ENCODE results near the gene CA4. TPM values are rescaled to one million over a fixed set of nuclear protein-coding genes. Genes with fewer than 3 reads are reported as not detected.

The CA4 gene
- polyA plus RNA-seq, 2 of the 4 experiments (the other 2 are of a cell fraction), result 0.06 TPM; not detected in 1

DNA sequence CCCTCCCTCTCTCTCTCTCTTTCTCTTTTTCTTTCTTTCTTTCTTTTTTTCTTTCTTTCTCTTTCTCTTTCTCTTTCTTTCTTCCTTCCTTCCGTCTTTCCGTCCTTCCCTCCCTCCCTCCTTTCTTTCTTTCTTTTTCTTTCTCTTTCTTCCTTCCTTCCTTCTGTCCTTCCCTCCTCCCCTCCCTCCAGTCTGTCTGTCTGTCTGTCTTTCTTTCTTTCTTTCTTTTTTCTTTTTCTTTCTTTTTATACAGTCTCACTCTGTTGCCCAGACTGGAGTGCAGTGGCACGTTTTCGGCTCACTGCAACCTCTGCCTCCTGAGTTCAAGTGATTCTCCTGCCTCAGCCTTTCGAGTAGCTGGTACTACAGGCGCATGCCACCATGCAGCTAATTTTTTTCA lies 14.4 kb downstream of the CA4 start:
- POLR2A ChIA-PET, result no interaction called here
- no peak for FAIRE-seq
- ATAC-seq, result no peak
- Histone ChIP-seq H3K27ac (no peak overlapping the region), H3K4me2 (no peak overlapping the region), H3K9me3 (no peaks in the 10 kb centered on the region), H3K4me1 (peaks cover 32% of the 10 kb centered on the region), H3K4me3 (no peak overlapping the region)
- CTCF ChIA-PET, result interaction anchor here (1.0 kb wide), 1 partner anchor 69 kb away, joined by 3 read pairs; no protein-coding TSS in a partner anchor
- DNase-seq (ENCODE audit: low read depth in 1 of 2, low spot score in 1 of 2), result no peak
- no peak for TF ChIP-seq FOSB (CRISPR knock-in tag; IDR thresholded peaks at IDR 0.05)
- no peak for TF ChIP-seq RARB (CRISPR knock-in tag; IDR thresholded peaks at IDR 0.05)
- no peak for TF ChIP-seq JUNB (IDR thresholded peaks at IDR 0.05)
- TF ChIP-seq ESRRA (IDR thresholded peaks at IDR 0.05; ENCODE audit: borderline replicate concordance, low read length), result no peak
- no peak for TF ChIP-seq RNF2 (IDR thresholded peaks at IDR 0.05; ENCODE audit: borderline replicate concordance, low read depth)
- no peak for TF ChIP-seq CHD4 (IDR thresholded peaks at IDR 0.05; ENCODE audit: borderline replicate concordance)
- TF ChIP-seq, protein P1, sequence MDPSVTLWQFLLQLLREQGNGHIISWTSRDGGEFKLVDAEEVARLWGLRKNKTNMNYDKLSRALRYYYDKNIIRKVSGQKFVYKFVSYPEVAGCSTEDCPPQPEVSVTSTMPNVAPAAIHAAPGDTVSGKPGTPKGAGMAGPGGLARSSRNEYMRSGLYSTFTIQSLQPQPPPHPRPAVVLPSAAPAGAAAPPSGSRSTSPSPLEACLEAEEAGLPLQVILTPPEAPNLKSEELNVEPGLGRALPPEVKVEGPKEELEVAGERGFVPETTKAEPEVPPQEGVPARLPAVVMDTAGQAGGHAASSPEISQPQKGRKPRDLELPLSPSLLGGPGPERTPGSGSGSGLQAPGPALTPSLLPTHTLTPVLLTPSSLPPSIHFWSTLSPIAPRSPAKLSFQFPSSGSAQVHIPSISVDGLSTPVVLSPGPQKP (IDR thresholded peaks at IDR 0.05; ENCODE audit: low read depth, low read length), result no peak
- no peak for TF ChIP-seq POLR2AphosphoS2 (conservative IDR thresholded peaks at IDR 0.05; ENCODE audit: low read length)
- TF ChIP-seq TP53 (CRISPR knock-in tag; IDR thresholded peaks at IDR 0.05), result no peak
- no peak for TF ChIP-seq RFX5 (IDR thresholded peaks at IDR 0.05)
- TF ChIP-seq JUN (IDR thresholded peaks at IDR 0.05), result no peak
- TF ChIP-seq PHF8 (IDR thresholded peaks at IDR 0.05; ENCODE audit: borderline replicate concordance, low read depth), result no peak
- TF ChIP-seq NPAS2 (CRISPR knock-in tag; IDR thresholded peaks at IDR 0.05; ENCODE audit: borderline replicate concordance), result no peak
- no peak for TF ChIP-seq ZNF302 (CRISPR knock-in tag; IDR thresholded peaks at IDR 0.05)
- TF ChIP-seq NFE2L2 (conservative IDR thresholded peaks at IDR 0.05; ENCODE audit: low read length), result no peak
- TF ChIP-seq KDM5A (IDR thresholded peaks at IDR 0.05), result no peak
- TF ChIP-seq HDAC2 (IDR thresholded peaks at IDR 0.05), result no peak
- WGBS (ENCODE audit: missing lambda C conversion rate), result 92% methylated on average over 6 of the region's 6 CpGs

DNA sequence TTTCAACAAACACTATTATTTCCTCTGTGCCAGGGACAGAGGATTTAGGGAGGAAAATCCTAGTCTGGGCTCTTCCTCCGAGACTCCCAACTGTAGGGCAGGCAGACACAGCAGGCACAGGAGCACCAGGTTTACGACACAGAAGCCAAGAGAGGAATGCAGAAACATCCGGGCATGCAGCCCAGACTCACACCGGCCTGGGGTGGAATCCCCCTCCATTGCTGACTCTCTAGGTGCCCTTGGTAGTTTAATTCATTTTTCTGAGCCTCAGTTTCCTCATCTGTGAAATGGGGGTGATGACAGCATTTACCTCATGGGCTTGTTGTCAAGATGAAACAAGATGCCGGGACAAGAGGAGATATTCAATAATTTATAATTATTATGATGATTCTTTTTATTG lies 14.9 kb downstream of the CA4 start:
- TF ChIP-seq NFE2L2 (conservative IDR thresholded peaks at IDR 0.05; ENCODE audit: low read length), result no peak
- TF ChIP-seq POLR2A (IDR thresholded peaks at IDR 0.05; ENCODE audit: low read length), result no peak
- TF ChIP-seq JUN (IDR thresholded peaks at IDR 0.05), result no peak
- TF ChIP-seq HOXB5 (CRISPR knock-in tag; IDR thresholded peaks at IDR 0.05), result no peak
- TF ChIP-seq, protein P2, sequence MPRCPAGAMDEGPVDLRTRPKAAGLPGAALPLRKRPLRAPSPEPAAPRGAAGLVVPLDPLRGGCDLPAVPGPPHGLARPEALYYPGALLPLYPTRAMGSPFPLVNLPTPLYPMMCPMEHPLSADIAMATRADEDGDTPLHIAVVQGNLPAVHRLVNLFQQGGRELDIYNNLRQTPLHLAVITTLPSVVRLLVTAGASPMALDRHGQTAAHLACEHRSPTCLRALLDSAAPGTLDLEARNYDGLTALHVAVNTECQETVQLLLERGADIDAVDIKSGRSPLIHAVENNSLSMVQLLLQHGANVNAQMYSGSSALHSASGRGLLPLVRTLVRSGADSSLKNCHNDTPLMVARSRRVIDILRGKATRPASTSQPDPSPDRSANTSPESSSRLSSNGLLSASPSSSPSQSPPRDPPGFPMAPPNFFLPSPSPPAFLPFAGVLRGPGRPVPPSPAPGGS (IDR thresholded peaks at IDR 0.05), result no peak
- TF ChIP-seq EHMT2 (IDR thresholded peaks at IDR 0.05; ENCODE audit: low read depth), result no peak
- TF ChIP-seq, protein P3, sequence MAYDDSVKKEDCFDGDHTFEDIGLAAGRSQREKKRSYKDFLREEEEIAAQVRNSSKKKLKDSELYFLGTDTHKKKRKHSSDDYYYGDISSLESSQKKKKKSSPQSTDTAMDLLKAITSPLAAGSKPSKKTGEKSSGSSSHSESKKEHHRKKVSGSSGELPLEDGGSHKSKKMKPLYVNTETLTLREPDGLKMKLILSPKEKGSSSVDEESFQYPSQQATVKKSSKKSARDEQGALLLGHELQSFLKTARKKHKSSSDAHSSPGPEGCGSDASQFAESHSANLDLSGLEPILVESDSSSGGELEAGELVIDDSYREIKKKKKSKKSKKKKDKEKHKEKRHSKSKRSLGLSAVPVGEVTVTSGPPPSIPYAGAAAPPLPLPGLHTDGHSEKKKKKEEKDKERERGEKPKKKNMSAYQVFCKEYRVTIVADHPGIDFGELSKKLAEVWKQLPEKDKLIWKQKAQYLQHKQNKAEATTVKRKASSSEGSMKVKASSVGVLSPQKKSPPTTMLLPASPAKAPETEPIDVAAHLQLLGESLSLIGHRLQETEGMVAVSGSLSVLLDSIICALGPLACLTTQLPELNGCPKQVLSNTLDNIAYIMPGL (CRISPR knock-in tag; IDR thresholded peaks at IDR 0.05; ENCODE audit: borderline replicate concordance), result no peak
- TF ChIP-seq MAFK (IDR thresholded peaks at IDR 0.05; ENCODE audit: partially characterized antibody), result no peak
- no peak for TF ChIP-seq RARB (CRISPR knock-in tag; IDR thresholded peaks at IDR 0.05)
- no peak for TF ChIP-seq FOSL2 (IDR thresholded peaks at IDR 0.05)
- TF ChIP-seq FOSL2 (CRISPR knock-in tag; IDR thresholded peaks at IDR 0.05), result no peak
- TF ChIP-seq JUNB (IDR thresholded peaks at IDR 0.05), result no peak
- no peak overlapping the region for H3K4me3 ChIP-seq
- WGBS (ENCODE audit: missing lambda C conversion rate), result 56% methylated on average over 5 of the region's 5 CpGs
- ATAC-seq (no peak), FAIRE-seq (no peak), DNase-seq (ENCODE audit: low read depth in 1 of 2, low spot score in 1 of 2) (peak in 1 of 2 experiments; percentile 4)
- no peaks in the 10 kb centered on the region for H3K9me3 ChIP-seq
- POLR2A ChIA-PET, result no interaction called here
- H3K27ac ChIP-seq, result no peak overlapping the region
- H3K4me2 ChIP-seq, result no peak overlapping the region
- CTCF ChIA-PET, result no interaction called here
- peaks cover 32% of the 10 kb centered on the region for H3K4me1 ChIP-seq
